ENCODE data around the gene ATXN7. TPM values are rescaled to one million over a fixed set of nuclear protein-coding genes. Genes with fewer than 3 reads are reported as not detected.
A peak's percentile ranks its signal among the peaks of the same experiment; 100 is the strongest.

Gene ATXN7
- total RNA-seq, 8 experiments from 2014 or later = 5.1 to 35.5 (median 10.4) TPM

GRCh38 chr3:63980830-63981498, 117.3 kb downstream of the ATXN7 start:
- WGBS, 10 experiments = 80 to 100% (median 97%) methylated on average over 1 to 7 of the region's 8 CpGs; no CpG with 5 or more reads in 3 of the 10 experiments

DNA sequence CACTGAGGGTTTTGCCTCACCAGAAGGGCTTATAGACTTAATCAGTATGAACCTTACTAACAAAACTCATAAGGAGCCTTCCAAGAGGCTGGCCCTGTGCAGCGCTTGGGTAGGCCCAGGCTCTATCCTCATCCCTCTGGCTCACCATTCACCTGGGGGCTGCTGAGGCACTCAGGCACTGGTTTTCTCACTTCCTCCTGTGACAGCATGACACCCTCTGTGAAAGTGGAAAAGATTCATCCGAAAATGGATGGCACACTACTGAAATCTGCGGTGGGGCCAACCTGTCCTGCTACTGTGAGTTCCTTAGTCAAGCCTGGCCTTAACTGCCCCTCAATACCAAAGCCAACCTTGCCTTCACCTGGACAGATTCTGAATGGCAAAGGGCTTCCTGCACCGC, 118.3 kb downstream of the ATXN7 start:
- Histone ChIP-seq H3K4me1 (replicated peaks in 1 of 2) (no peaks in the 10 kb centered on the region), H3K27ac (no peak overlapping the region), H3K4me3 (no peak overlapping the region)
- in situ Hi-C loops (cut with MboI; ENCODE audit: low pct_unique_long_range_greater_than_20kb in 2 of 9, low sequenced_read_pairs in 9 of 9, unreplicated experiment in 9 of 9) = loop anchor here in 1 of 9 experiments (25.0 kb wide), 1 partner anchor 620 kb away; no protein-coding TSS in a partner anchor
- no peak for ATAC-seq (replicated peaks in 6 of 8)
- 71 to 100% (median 98%) methylated on average over 1 to 4 of the region's 4 CpGs; no CpG with 5 or more reads in 2 of the 10 experiments for WGBS, 10 experiments

More at GRCh38 chr3:63980830-63981498, 117.3 kb downstream of the ATXN7 start:
- in situ Hi-C loops (cut with MboI; ENCODE audit: low pct_unique_long_range_greater_than_20kb in 2 of 9, low sequenced_read_pairs in 9 of 9, unreplicated experiment in 9 of 9) = loop anchor here in 1 of 9 experiments (25.0 kb wide), 1 partner anchor 619 kb away; no protein-coding TSS in a partner anchor
- no peak overlapping the region for H3K4me3 ChIP-seq
- ATAC-seq (replicated peaks in 6 of 8) = peak in 1 of 8 experiments; percentile 14
- peaks cover 0 to 2% of the 10 kb centered on the region in 2 donors for H3K4me1 ChIP-seq (replicated peaks in 1 of 2)
- H3K27ac ChIP-seq = no peak overlapping the region

DNA sequence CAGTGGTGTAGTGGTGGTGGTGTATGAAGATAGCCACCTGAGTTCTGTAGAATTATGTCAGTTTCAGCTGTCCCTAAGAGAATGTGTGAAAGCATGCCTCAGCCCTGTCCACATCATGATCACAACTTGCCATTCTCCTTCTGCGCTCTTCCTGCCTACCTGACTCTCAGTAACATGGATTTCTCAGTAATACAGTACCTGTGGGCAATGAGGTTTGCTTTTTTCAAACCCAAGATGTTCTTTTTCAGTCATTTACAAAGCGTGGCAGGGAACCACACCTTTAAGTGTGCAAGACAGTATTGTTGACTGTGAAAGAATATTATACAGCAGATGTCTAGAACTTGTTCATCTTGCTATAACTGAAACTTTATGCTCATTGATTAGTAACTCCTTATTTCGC, 120.7 kb downstream of the ATXN7 start:
- in situ Hi-C loops (cut with MboI; ENCODE audit: low pct_unique_long_range_greater_than_20kb in 2 of 9, low sequenced_read_pairs in 9 of 9, unreplicated experiment in 9 of 9) = loop anchor here in 1 of 9 experiments (25.0 kb wide), 1 partner anchor 622 kb away; no protein-coding TSS in a partner anchor
- no peak overlapping the region for H3K4me3 ChIP-seq

GRCh38 chr3:63986146-63986545, 122.5 kb downstream of the ATXN7 start:
- in situ Hi-C loops (cut with MboI; ENCODE audit: low pct_unique_long_range_greater_than_20kb in 2 of 9, low sequenced_read_pairs in 9 of 9, unreplicated experiment in 9 of 9) = loop anchor here in 1 of 9 experiments (25.0 kb wide), 1 partner anchor 624 kb away; no protein-coding TSS in a partner anchor
- Histone ChIP-seq H3K27ac (no peak overlapping the region), H3K4me3 (no peak overlapping the region), H3K4me1 (replicated peaks in 1 of 2) (no peaks in the 10 kb centered on the region)
- WGBS, 10 experiments = 60 to 100% (median 91%) methylated on average over 1 to 7 of the region's 7 CpGs; no CpG with 5 or more reads in 2 of the 10 experiments
- ATAC-seq (replicated peaks in 6 of 8) = peak in 1 of 8 experiments; percentile 36

More for the DNA sequence above, 120.7 kb downstream of the ATXN7 start:
- WGBS, 10 experiments = 84 to 100% (median 100%) methylated on average over 1 to 3 of the region's 3 CpGs; no CpG with 5 or more reads in 3 of the 10 experiments
- Histone ChIP-seq H3K4me1 (replicated peaks in 1 of 2) (no peaks in the 10 kb centered on the region), H3K27ac (no peak overlapping the region)
- ATAC-seq (replicated peaks in 6 of 8) = no peak

DNA sequence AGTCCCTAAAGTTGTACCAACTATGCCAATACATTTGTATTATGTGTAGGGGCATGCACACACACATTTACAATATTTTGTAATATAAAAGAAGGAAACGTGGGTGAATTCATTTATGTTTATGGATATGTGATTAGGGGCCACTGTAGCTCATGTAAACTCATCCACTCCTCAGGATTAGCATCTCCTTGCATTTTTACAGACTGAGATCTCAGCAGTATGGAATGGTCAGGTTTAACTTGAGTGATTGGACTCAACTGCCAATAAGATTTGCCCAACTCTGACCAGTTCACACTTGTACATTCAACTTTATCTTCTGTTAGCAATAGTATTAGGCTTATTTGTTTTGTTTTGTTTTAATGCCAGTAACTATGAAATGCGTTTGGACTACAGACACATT, 123.2 kb downstream of the ATXN7 start:
- Histone ChIP-seq H3K4me3 (no peak overlapping the region), H3K4me1 (replicated peaks in 1 of 2) (no peaks in the 10 kb centered on the region), H3K27ac (no peak overlapping the region)
- in situ Hi-C loops (cut with MboI; ENCODE audit: low pct_unique_long_range_greater_than_20kb in 2 of 9, low sequenced_read_pairs in 9 of 9, unreplicated experiment in 9 of 9) = loop anchor here in 1 of 9 experiments (25.0 kb wide), 1 partner anchor 625 kb away; no protein-coding TSS in a partner anchor
- peak in 3 of 8 experiments; percentile 49 to 68 (median 64) for ATAC-seq (replicated peaks in 6 of 8)
- 0 to 100% (median 85%) methylated on average over 1 to 2 of the region's 2 CpGs for WGBS, 10 experiments

- Histone ChIP-seq H3K27ac (no peak overlapping the region), H3K4me3 (no peak overlapping the region), H3K4me1 (replicated peaks in 1 of 2) (no peaks in the 10 kb centered on the region)
- ATAC-seq (replicated peaks in 6 of 8) = no peak
- WGBS, 10 experiments = 65 to 100% (median 84%) methylated on average over 1 to 4 of the region's 4 CpGs; no CpG with 5 or more reads in 3 of the 10 experiments
- in situ Hi-C loops (cut with MboI; ENCODE audit: low pct_unique_long_range_greater_than_20kb in 2 of 9, low sequenced_read_pairs in 9 of 9, unreplicated experiment in 9 of 9) = loop anchor here in 1 of 9 experiments (25.0 kb wide), 1 partner anchor 627 kb away; no protein-coding TSS in a partner anchor
Observed at GRCh38 chr3:63988943-63989342, 125.3 kb downstream of the ATXN7 start.

- ATAC-seq (replicated peaks in 6 of 8) = no peak
- Histone ChIP-seq H3K4me3 (no peak overlapping the region), H3K4me1 (replicated peaks in 1 of 2) (no peaks in the 10 kb centered on the region), H3K27ac (no peak overlapping the region)
- WGBS, 10 experiments = 90 to 100% (median 100%) methylated on average over 2 to 6 of the region's 14 CpGs; no CpG with 5 or more reads in 3 of the 10 experiments
- in situ Hi-C loops (cut with MboI; ENCODE audit: low pct_unique_long_range_greater_than_20kb in 2 of 9, low sequenced_read_pairs in 9 of 9, unreplicated experiment in 9 of 9) = loop anchor here in 1 of 9 experiments (25.0 kb wide), 1 partner anchor 628 kb away; no protein-coding TSS in a partner anchor
Observed at GRCh38 chr3:63990204-63990603, 126.5 kb downstream of the ATXN7 start.

DNA sequence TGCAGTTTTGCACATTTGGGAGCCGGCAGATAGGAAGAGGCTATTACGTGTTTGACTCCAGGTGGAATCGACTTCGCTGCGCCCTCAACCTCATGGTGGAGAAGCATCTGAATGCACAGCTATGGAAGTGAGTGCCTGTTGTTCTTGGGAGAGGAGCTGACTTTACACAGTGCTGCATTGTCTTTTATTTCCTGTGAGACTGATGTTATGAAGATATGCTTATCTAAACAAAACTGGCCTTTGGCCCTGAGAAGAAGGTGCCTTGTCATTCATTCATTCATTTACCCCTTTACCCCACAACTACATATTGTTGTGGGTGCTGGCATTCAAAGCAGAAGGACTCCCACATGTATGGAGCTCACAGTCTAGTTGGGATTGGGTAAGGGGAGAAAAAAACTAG, 127.1 kb downstream of the ATXN7 start:
- H3K4me3 ChIP-seq = no peak overlapping the region
- ATAC-seq (replicated peaks in 6 of 8) = no peak
- no peaks in the 10 kb centered on the region for H3K4me1 ChIP-seq (replicated peaks in 1 of 2)
- H3K27ac ChIP-seq = no peak overlapping the region
- 87 to 100% (median 90%) methylated on average over 1 to 4 of the region's 5 CpGs; no CpG with 5 or more reads in 7 of the 10 experiments for WGBS, 10 experiments
- in situ Hi-C loops (cut with MboI; ENCODE audit: low pct_unique_long_range_greater_than_20kb in 2 of 9, low sequenced_read_pairs in 9 of 9, unreplicated experiment in 9 of 9) = loop anchor here in 1 of 9 experiments (25.0 kb wide), 1 partner anchor 628 kb away; no protein-coding TSS in a partner anchor

DNA sequence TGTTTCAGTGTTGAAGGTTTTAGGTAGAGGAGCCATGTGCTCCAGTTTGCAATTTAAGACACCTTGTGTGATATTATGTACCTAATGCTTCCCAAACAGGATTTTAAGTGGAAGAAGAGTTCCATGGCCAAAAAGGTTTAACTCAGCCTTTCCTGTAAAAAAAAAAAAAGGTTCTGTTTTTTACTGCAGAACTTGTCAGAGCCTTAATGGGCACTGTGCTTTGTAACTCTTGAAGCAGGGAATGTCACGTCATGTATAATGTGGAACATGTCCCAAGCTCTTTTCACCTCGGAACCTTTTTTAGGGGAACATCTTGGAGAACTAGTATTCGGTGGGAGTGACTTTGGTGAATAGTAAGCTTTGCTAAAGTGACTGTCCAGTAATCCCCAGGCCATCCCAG, 128.0 kb downstream of the ATXN7 start:
- ATAC-seq (replicated peaks in 6 of 8) = no peak
- in situ Hi-C loops (cut with MboI; ENCODE audit: low pct_unique_long_range_greater_than_20kb in 2 of 9, low sequenced_read_pairs in 9 of 9, unreplicated experiment in 9 of 9) = loop anchor here in 1 of 9 experiments (25.0 kb wide), 1 partner anchor 629 kb away; no protein-coding TSS in a partner anchor
- 100% methylated on average over 1 to 3 of the region's 3 CpGs; no CpG with 5 or more reads in 3 of the 10 experiments for WGBS, 10 experiments
- Histone ChIP-seq H3K4me1 (replicated peaks in 1 of 2) (no peaks in the 10 kb centered on the region), H3K4me3 (no peak overlapping the region), H3K27ac (no peak overlapping the region)

DNA sequence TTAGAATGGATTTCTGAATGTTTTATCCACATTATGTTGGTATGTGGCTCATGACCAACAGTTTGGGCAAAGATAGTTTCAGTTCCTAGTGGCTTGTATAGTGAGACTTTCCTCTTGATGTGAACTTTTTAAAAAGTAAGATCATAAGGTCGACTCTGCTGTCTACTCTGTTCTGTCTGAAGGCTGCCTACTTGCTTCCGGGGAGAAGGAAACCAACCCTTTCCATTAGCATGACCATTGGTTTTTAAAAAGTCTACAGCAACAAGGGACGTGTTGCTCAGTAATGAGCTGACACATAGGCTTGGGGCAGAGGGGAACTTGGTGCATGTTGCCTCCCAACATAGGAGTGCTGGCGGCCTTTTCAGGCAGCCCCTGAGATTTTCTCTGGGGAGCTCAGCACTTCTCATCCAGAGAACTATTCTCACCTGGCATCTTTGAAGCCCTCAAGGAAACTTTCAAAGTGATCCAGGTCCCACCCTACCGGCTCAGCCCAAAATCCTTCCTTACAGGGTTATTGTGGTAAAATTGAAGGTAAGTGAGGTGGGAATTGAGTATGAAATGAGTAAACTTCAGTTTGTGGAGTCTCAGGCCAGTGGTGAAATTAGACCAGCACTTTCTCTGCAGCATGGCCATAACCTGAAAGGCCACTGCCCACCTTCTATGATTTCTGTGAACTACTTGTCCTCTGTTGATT, 129.0 kb downstream of the ATXN7 start:
- in situ Hi-C loops (cut with MboI; ENCODE audit: low pct_unique_long_range_greater_than_20kb in 2 of 9, low sequenced_read_pairs in 9 of 9, unreplicated experiment in 9 of 9) = loop anchor here in 1 of 9 experiments (25.0 kb wide), 1 partner anchor 630 kb away; no protein-coding TSS in a partner anchor
- Histone ChIP-seq H3K4me1 (replicated peaks in 1 of 2) (no peaks in the 10 kb centered on the region), H3K4me3 (no peak overlapping the region), H3K27ac (no peak overlapping the region)
- ATAC-seq (replicated peaks in 6 of 8) = no peak
- 60 to 89% (median 75%) methylated on average over 1 to 5 of the region's 5 CpGs; no CpG with 5 or more reads in 1 of the 10 experiments for WGBS, 10 experiments

DNA sequence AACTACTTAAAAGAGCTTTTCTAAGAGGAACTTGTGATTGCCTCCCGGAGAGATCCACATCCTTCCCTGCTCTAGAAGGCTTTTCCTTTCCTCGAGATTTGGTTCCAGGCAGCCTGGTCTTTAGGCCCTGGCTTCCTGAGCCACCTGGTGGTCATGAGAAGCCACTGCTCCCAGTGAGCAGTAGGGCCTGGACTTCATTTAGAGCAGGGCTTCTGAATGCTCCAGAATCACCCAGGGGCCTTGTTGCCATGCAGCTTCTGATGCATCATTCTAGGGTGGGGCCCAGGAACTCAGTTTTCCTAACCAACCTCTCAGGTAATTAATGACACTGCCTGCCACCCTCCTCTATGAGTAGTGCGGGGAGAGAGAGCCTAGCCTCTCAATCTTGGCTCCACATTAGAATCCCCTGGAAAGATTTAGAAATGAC, 130.0 kb downstream of the ATXN7 start:
- in situ Hi-C loops (cut with MboI; ENCODE audit: low pct_unique_long_range_greater_than_20kb in 2 of 9, low sequenced_read_pairs in 9 of 9, unreplicated experiment in 9 of 9) = loop anchor here in 1 of 9 experiments (25.0 kb wide), 1 partner anchor 631 kb away; no protein-coding TSS in a partner anchor
- Histone ChIP-seq H3K4me1 (replicated peaks in 1 of 2) (no peaks in the 10 kb centered on the region), H3K4me3 (no peak overlapping the region), H3K27ac (no peak overlapping the region)
- 0 to 50% (median 14%) methylated on average over 1 to 3 of the region's 3 CpGs; no CpG with 5 or more reads in 3 of the 10 experiments for WGBS, 10 experiments
- peak; percentile 81 to 99 (median 95) for ATAC-seq (replicated peaks in 6 of 8)

DNA sequence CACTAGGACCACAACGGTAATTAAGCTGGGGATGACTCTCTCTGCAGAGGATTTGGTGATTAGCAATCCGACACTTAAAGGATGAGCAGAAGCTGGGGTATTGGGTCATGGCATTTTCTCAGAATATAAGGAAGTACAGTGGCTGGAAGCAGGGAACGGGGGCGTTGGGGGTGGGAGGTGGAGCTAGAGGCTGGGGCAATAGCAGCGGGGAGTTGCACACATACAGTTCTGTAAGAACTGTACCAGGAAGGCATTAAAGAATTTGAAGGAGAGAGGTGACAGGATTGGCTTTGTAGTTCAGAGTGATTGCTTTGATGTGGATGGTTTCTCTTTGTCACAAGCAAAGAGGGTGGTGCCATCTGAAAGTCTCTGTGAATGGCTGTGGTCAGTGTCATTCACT, 131.4 kb downstream of the ATXN7 start:
- in situ Hi-C loops (cut with MboI; ENCODE audit: low pct_unique_long_range_greater_than_20kb in 2 of 9, low sequenced_read_pairs in 9 of 9, unreplicated experiment in 9 of 9) = loop anchor here in 1 of 9 experiments (25.0 kb wide), 1 partner anchor 633 kb away; no protein-coding TSS in a partner anchor
- no peaks in the 10 kb centered on the region for H3K4me1 ChIP-seq (replicated peaks in 1 of 2)
- 67 to 100% (median 93%) methylated on average over 1 to 2 of the region's 5 CpGs; no CpG with 5 or more reads in 6 of the 10 experiments for WGBS, 10 experiments
- H3K4me3 ChIP-seq = no peak overlapping the region
- ATAC-seq (replicated peaks in 6 of 8) = no peak
- no peak overlapping the region for H3K27ac ChIP-seq

Measured in motor neuron (in vitro differentiated cells).